A673 (cell line): ENCODE results near the gene TRIM65. TPM values are rescaled to one million over a fixed set of nuclear protein-coding genes. Genes with fewer than 3 reads are reported as not detected.

Source experiments
- BruUV-seq: library from RNA; stranded (reverse); fragments of 400-500 nt; replicated peaks from 2 replicates; lab custom pipeline; 2021; lab: Mats Ljungman, UMichigan
- CTCF ChIA-PET: fragments of 300-600 bp; sonication (Branson Sonifier 250); formaldehyde crosslinking; loops from one replicate; lab custom pipeline; 2022; ENCODE audit warnings: antibody characterized with exemption; lab: Charles Lee
- POLR2A ChIA-PET: fragments of 300-600 bp; sonication (Branson Sonifier 250); formaldehyde crosslinking; loops from one replicate; lab custom pipeline; 2022; ENCODE audit warnings: antibody characterized with exemption; ENCODE audit not compliant: low non-redundant PET; lab: Charles Lee
- DNase-seq: peaks from one replicate; pipeline ENCODE4 v3.0.0-alpha.2; 2015; ENCODE audit warnings: low spot score
- H3K27ac ChIP-seq: fragments of 200-600 bp; sonication (generic); 2 replicates; pipeline ENCODE4 v1.5.1; 2016; ENCODE audit warnings: mixed run types, low read depth, mild to moderate bottlenecking, mixed read lengths, antibody characterized with exemption, low read length; ENCODE audit not compliant: poor library complexity, severe bottlenecking
- H3K27me3 ChIP-seq: fragments of 200-600 bp; sonication (generic); replicated peaks from 2 replicates; pipeline ENCODE4 v1.6.1; 2017; ENCODE audit warnings: mixed run types, low read depth, mild to moderate bottlenecking, mixed read lengths, antibody characterized with exemption, low read length; ENCODE audit not compliant: insufficient read depth, poor library complexity
- H3K36me3 ChIP-seq: fragments of 200-600 bp; sonication (generic); 2 replicates; pipeline ENCODE4 v1.6.1; 2016; ENCODE audit warnings: mixed run types, mild to moderate bottlenecking, mixed read lengths, antibody characterized with exemption, low read length; ENCODE audit not compliant: insufficient read depth, poor library complexity, severe bottlenecking
- H3K4me1 ChIP-seq: fragments of 200-600 bp; sonication (generic); 2 replicates; pipeline ENCODE4 v1.6.1; 2017; ENCODE audit warnings: mixed run types, mild to moderate bottlenecking, mixed read lengths, antibody characterized with exemption, low read length; ENCODE audit not compliant: insufficient read depth, poor library complexity, severe bottlenecking
- H3K4me3 ChIP-seq: fragments of 200-600 bp; sonication (generic); 2 replicates; pipeline ENCODE4 v1.5.1; 2016; ENCODE audit warnings: low read depth, mixed run types, mild to moderate bottlenecking, mixed read lengths, low read length; ENCODE audit not compliant: poor library complexity, severe bottlenecking
- H3K9me3 ChIP-seq: fragments of 200-600 bp; sonication (generic); 2 replicates; pipeline ENCODE4 v1.6.1; 2016; ENCODE audit warnings: mixed run types, low read depth, mild to moderate bottlenecking, mixed read lengths, antibody characterized with exemption, low read length; ENCODE audit not compliant: poor library complexity, severe bottlenecking
- EZH2 ChIP-seq: fragments of 200-600 bp; sonication (generic); IDR thresholded peaks from 2 replicates; pipeline ENCODE4 v1.6.1; 2017; ENCODE audit warnings: borderline replicate concordance, low read depth, mild to moderate bottlenecking, mixed read lengths, antibody characterized with exemption, low read length; ENCODE audit not compliant: poor library complexity, severe bottlenecking
- intact Hi-C: fragments of 100-400 bp; cut with micrococcal nuclease; formaldehyde crosslinking; loops from one replicate; pipeline ENCODE4 v1.10.0; 2022; ENCODE audit not compliant: unreplicated experiment
- total RNA-seq: library from RNA; stranded (reverse); gene quantifications from 2 replicates; pipeline ENCODE4 v1.2.3, GENCODE V29; 2021
- TF ChIP-seq, protein P1 (sequence below): fragments of 300-800, 200-600 bp; sonication (generic); conservative IDR thresholded peaks from 2 replicates; pipeline ENCODE4 v1.5.1; 2017; ENCODE audit warnings: low read depth, mild to moderate bottlenecking, antibody characterized with exemption, low read length, moderate library complexity, mixed read lengths

TRIM65 gene
- total RNA-seq, 1 experiment from 2014 or later, result 47.9 TPM

DNA sequence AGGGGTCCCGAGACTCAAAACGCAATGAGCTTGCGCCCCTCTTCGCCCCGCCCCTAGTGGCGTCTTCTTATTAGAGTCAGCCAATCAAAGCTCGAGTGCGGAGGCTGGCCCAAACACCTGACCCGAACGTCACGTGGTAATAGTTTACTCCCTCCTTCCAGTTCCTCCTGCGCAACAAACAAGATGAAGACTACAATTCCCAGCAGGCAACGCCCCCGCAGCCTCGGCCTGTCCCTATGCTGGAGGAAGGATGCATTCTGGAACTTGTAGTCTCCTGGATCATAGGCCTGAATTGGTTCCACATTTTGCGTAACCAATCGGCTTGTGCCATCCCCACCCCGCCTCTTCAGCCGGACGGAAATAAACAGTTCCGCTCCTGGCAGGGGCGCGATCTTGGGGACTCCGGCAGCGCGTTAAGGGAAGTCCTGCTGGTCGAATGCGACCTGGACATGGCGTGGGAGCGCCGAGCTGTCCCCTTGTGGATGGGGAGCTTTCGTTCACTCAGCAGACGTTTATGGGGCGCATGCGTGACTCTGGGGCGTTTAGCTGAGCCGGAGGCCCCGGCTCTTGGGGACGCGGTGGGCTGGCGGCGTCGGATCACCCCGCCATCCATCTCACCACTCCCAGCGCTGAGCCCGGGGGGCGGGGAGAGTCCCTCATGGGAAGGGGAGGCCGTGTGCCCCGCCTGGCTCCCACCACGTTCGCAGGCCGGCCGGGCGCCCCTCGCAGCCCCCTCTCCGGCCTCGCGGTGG, 41.3 kb downstream of the TRIM65 start, which contains the start of gene WBP2:
TSS of gene WBP2 (minus strand) at position 26 of the 752 bp plus-strand sequence. CDS start 38 bp downstream, outside the sequence.
- H3K27me3 ChIP-seq, result no peaks in the 10 kb centered on the region
- POLR2A ChIA-PET, result interaction anchor here (0.6 to 2.1 kb wide), 3 partner anchors 39 to 75 kb away, joined by 3 to 12 read pairs (median 6); no protein-coding TSS in a partner anchor
- no TSS peak for BruUV-seq
- peaks cover 13% of the 10 kb centered on the region for H3K4me1 ChIP-seq
- H3K36me3 ChIP-seq, result peaks cover 11% of the 10 kb centered on the region
- TF ChIP-seq EZH2, result no peak
- TF ChIP-seq, protein P1, sequence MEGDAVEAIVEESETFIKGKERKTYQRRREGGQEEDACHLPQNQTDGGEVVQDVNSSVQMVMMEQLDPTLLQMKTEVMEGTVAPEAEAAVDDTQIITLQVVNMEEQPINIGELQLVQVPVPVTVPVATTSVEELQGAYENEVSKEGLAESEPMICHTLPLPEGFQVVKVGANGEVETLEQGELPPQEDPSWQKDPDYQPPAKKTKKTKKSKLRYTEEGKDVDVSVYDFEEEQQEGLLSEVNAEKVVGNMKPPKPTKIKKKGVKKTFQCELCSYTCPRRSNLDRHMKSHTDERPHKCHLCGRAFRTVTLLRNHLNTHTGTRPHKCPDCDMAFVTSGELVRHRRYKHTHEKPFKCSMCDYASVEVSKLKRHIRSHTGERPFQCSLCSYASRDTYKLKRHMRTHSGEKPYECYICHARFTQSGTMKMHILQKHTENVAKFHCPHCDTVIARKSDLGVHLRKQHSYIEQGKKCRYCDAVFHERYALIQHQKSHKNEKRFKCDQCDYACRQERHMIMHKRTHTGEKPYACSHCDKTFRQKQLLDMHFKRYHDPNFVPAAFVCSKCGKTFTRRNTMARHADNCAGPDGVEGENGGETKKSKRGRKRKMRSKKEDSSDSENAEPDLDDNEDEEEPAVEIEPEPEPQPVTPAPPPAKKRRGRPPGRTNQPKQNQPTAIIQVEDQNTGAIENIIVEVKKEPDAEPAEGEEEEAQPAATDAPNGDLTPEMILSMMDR, result peak; percentile 54; the same call in 1 of the 2 replicates
- CTCF ChIA-PET, result interaction anchor here (0.5 to 1.6 kb wide), 8 partner anchors 10 to 684 kb away, joined by 3 to 8 read pairs (median 4); partner anchors contain the start of genes ACOX1, TEN1 and TRIM65
- peak within 1 kb of the TSS; percentile 63 for H3K4me3 ChIP-seq
- H3K27ac ChIP-seq, result peak within 1 kb of the TSS; percentile 86
- peak; percentile 100 for DNase-seq
- H3K9me3 ChIP-seq, result no peaks in the 10 kb centered on the region
- intact Hi-C loops, result no loop called here

GRCh38 chr17:75854881-75855309, 41.9 kb downstream of the TRIM65 start:
- intact Hi-C loops, result no loop called here
- TF ChIP-seq, protein P1, result no peak
- TF ChIP-seq EZH2, result no peak

GRCh38 chr17:75854101-75854748, 42.5 kb downstream of the TRIM65 start:
- peaks cover 13% of the 10 kb centered on the region for H3K4me1 ChIP-seq
- POLR2A ChIA-PET, result interaction anchor here (0.7 kb wide), 2 partner anchors 8 to 738 kb away, joined by 3 to 5 read pairs; no protein-coding TSS in a partner anchor
- no peaks in the 10 kb centered on the region for H3K27me3 ChIP-seq
- CTCF ChIA-PET, result interaction anchor here (0.7 to 1.6 kb wide), 4 partner anchors 8 to 121 kb away, joined by 4 to 12 read pairs (median 6); no protein-coding TSS in a partner anchor
- DNase-seq, result no peak
- H3K4me3 ChIP-seq, result peak overlapping the region; percentile 63
- TF ChIP-seq, protein P1, result no peak
- no peak for TF ChIP-seq EZH2
- H3K27ac ChIP-seq, result peak overlapping the region; percentile 60
- intact Hi-C loops, result no loop called here
- peaks cover 19% of the 10 kb centered on the region for H3K36me3 ChIP-seq
- BruUV-seq, result TSS peak; percentile 84
- H3K9me3 ChIP-seq, result no peaks in the 10 kb centered on the region

More at GRCh38 chr17:75854881-75855309, 41.9 kb downstream of the TRIM65 start:
- Histone ChIP-seq H3K4me3 (peak overlapping the region; percentile 63), H3K9me3 (no peaks in the 10 kb centered on the region), H3K36me3 (peaks cover 12% of the 10 kb centered on the region), H3K4me1 (peaks cover 13% of the 10 kb centered on the region), H3K27ac (peak overlapping the region; percentile 60), H3K27me3 (no peaks in the 10 kb centered on the region)
- POLR2A ChIA-PET, result interaction anchor here (0.6 to 2.1 kb wide), 3 partner anchors 38 to 75 kb away, joined by 3 to 12 read pairs (median 6); no protein-coding TSS in a partner anchor
- no TSS peak for BruUV-seq
- DNase-seq, result no peak
- CTCF ChIA-PET, result interaction anchor here (0.5 to 1.6 kb wide), 6 partner anchors 9 to 444 kb away, joined by 4 to 8 read pairs (median 4); partner anchors contain the start of genes ACOX1, TEN1 and TRIM65
